AG08396 (cell line): ENCODE results near the gene C4orf51.
"Not testable (repeated sequence)": the region's sequence is repeated elsewhere in the genome, so short reads cannot be mapped to it uniquely, and the experiment has no call there.

ENCODE experiments used
- DNase-seq: peaks from one replicate; pipeline ENCODE4 v3.0.0; 2012; ENCODE audit warnings: low spot score, mixed read lengths

C4orf51 gene

GRCh38 chr4:145679991-145680455, at the start of gene C4orf51:
C4orf51 (plus strand) TSS chr4:145680146; CDS start chr4:145680204, 58 bp downstream.
- DNase-seq, result peak; percentile 50

- DNase-seq, result no peak
Measured at GRCh38 chr4:145635117-145635516, 44.8 kb upstream of the C4orf51 start.

- no peak for DNase-seq
Measured at GRCh38 chr4:145635630-145636029, 44.3 kb upstream of the C4orf51 start.

- DNase-seq, result no peak
Measured at GRCh38 chr4:145639186-145639698, 40.7 kb upstream of the C4orf51 start.

- DNase-seq, result peak; percentile 19
Measured at GRCh38 chr4:145640236-145640635, 39.7 kb upstream of the C4orf51 start.

- DNase-seq, result no peak
Measured at GRCh38 chr4:145643295-145643694, 36.7 kb upstream of the C4orf51 start.

- no peak for DNase-seq
Measured at GRCh38 chr4:145644699-145645098, 35.2 kb upstream of the C4orf51 start.

- DNase-seq, result no peak
Measured at GRCh38 chr4:145656156-145656555, 23.8 kb upstream of the C4orf51 start.

GRCh38 chr4:145660064-145660463, 19.9 kb upstream of the C4orf51 start:
- no peak for DNase-seq

- no peak for DNase-seq
Measured at GRCh38 chr4:145663194-145663593, 16.8 kb upstream of the C4orf51 start.

- no peak for DNase-seq
Measured at GRCh38 chr4:145665773-145666172, 14.2 kb upstream of the C4orf51 start.

GRCh38 chr4:145670422-145670821, 9.5 kb upstream of the C4orf51 start:
- no peak for DNase-seq

- peak; percentile 82 for DNase-seq
Measured at GRCh38 chr4:145679520-145679919, 426 bp upstream of the C4orf51 start.

GRCh38 chr4:145680902-145681301, 956 bp downstream of the C4orf51 start:
- DNase-seq, result no peak

GRCh38 chr4:145681518-145681917, 1.6 kb downstream of the C4orf51 start:
- no peak for DNase-seq

- DNase-seq, result no peak
Measured at GRCh38 chr4:145681956-145682355, 2.0 kb downstream of the C4orf51 start.

GRCh38 chr4:145686991-145687390, 7.0 kb downstream of the C4orf51 start:
- no peak for DNase-seq

GRCh38 chr4:145690610-145691009, 10.7 kb downstream of the C4orf51 start:
- DNase-seq, result no peak

- not testable (repeated sequence) for DNase-seq
Measured at GRCh38 chr4:145691416-145691815, 11.5 kb downstream of the C4orf51 start.

GRCh38 chr4:145694929-145695328, 15.0 kb downstream of the C4orf51 start:
- DNase-seq, result no peak

- no peak for DNase-seq
Measured at GRCh38 chr4:145697332-145697731, 17.4 kb downstream of the C4orf51 start.

GRCh38 chr4:145698507-145698906, 18.6 kb downstream of the C4orf51 start:
- no peak for DNase-seq

- no peak for DNase-seq
Measured at GRCh38 chr4:145703850-145704497, 24.0 kb downstream of the C4orf51 start.

- DNase-seq, result no peak
Measured at GRCh38 chr4:145709336-145709735, 29.4 kb downstream of the C4orf51 start.
